K562 treated with DMSO at 1 percent for 12 hours (cell line): Measurements from ENCODE around the gene TNFSF11. TPM values are rescaled to one million over a fixed set of nuclear protein-coding genes. Genes with fewer than 3 reads are reported as not detected.

Experiments
- total RNA-seq: library from RNA; unstranded; fragments of 300-600 nt; gene quantifications from 2 replicates; pipeline ENCODE4 v1.2.3, GENCODE V29; 2022; ENCODE audit not compliant: insufficient read depth

The TNFSF11 gene
- total RNA-seq, result not detected in 2 replicates

GRCh38 chr13:42574011-42574410, at the start of gene TNFSF11:
TSS of gene TNFSF11 (plus strand) at chr13:42574152. CDS start at chr13:42574304, 152 bp downstream.

Other genes with a start within 250 kb of the TNFSF11 start
- not detected in 2 replicates for gene FAM216B, start 207.4 kb downstream of the TNFSF11 start, total RNA-seq